ENCODE measurements around the gene RAI2. TPM values are rescaled to one million over a fixed set of nuclear protein-coding genes. Genes with fewer than 3 reads are reported as not detected.

The RAI2 gene
- total RNA-seq = 1 to 10 TPM; 1.7 to 4.8 TPM

DNA sequence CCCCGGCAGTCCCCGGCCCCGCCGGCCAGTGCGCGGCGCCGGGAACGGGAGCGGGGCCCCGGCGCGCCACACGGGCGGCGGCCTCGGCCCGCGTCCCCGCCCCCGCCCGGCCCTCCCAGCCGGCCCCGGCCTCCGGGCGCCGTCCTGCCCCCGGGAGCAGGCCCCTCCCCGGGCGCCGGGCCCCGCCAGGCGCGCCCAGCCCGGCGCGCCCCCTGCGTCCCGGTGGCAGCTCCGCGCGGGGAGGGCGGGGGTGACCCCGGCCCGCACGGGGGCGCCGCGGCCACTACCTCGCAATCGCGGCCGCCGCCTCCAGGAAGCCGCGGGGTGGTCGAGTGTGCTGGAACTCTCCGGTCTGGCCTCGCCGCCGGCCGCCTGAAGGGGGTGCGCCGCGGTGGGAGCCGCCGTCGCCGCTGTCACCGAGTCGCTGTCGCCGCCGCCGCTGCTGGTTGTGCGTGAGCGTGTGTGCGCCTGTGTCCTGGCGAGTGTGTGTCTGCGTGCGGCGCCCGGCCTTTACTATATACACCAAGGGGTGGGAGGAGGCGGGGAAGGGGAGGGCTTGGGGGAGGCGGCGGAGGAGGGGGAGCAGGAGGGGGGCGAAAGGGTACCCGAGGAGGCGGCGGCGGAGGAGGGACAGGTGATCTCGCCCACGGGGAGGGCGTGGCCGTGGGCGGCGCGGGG is at the start of gene RAI2:
Gene RAI2 (minus strand): TSS at position 488 of the 678 bp plus-strand sequence. CDS start 59,288 bp downstream, outside the sequence.
- Histone ChIP-seq H3K4me1 (no peaks in the 10 kb centered on the region), H3K36me3 (no peaks in the 10 kb centered on the region), H3K27me3 (peaks cover 4% of the 10 kb centered on the region), H3K9me3 (no peaks in the 10 kb centered on the region), H3K4me3 (peak within 1 kb of the TSS; percentile 31), H3K9ac (ENCODE audit: low read depth in 2 of 2, low read length in 2 of 2) (peak within 1 kb of the TSS in 1 of 2 donors; percentile 43), H3K27ac (no peak within 1 kb of the TSS)
- DNase-seq = no peak
- intact Hi-C loops (cut with DNase I) = no loop called here
- TF ChIP-seq, protein P1, sequence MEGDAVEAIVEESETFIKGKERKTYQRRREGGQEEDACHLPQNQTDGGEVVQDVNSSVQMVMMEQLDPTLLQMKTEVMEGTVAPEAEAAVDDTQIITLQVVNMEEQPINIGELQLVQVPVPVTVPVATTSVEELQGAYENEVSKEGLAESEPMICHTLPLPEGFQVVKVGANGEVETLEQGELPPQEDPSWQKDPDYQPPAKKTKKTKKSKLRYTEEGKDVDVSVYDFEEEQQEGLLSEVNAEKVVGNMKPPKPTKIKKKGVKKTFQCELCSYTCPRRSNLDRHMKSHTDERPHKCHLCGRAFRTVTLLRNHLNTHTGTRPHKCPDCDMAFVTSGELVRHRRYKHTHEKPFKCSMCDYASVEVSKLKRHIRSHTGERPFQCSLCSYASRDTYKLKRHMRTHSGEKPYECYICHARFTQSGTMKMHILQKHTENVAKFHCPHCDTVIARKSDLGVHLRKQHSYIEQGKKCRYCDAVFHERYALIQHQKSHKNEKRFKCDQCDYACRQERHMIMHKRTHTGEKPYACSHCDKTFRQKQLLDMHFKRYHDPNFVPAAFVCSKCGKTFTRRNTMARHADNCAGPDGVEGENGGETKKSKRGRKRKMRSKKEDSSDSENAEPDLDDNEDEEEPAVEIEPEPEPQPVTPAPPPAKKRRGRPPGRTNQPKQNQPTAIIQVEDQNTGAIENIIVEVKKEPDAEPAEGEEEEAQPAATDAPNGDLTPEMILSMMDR (IDR thresholded peaks at IDR 0.05) = no peak

DNA sequence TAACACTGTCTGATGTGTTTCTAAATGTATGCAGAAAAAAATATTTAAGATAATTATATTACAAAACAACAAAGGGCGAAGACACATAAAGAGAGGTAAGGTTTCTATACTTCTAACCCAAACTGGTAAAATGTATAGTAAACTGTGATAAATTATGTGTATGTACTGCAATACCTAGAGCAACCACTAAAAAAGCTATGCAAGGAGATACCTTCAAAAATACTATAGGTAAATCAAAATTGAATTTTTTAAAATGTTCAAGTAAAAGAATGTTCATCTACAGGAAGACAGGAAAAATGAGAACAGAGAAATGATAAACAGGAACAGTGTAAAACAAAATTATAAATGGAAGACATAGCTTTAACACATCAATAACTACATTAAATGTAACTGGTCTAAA is 27.3 kb upstream of the RAI2 start:
- TF ChIP-seq, protein P1 (IDR thresholded peaks at IDR 0.05) = no peak
- Histone ChIP-seq H3K36me3 (no peaks in the 10 kb centered on the region), H3K27me3 (no peaks in the 10 kb centered on the region), H3K9ac (ENCODE audit: low read depth in 2 of 2, low read length in 2 of 2) (no peak overlapping the region), H3K9me3 (no peaks in the 10 kb centered on the region), H3K4me1 (no peaks in the 10 kb centered on the region), H3K27ac (no peak overlapping the region), H3K4me3 (no peak overlapping the region)
- DNase-seq = no peak
- intact Hi-C loops (cut with DNase I) = no loop called here

DNA sequence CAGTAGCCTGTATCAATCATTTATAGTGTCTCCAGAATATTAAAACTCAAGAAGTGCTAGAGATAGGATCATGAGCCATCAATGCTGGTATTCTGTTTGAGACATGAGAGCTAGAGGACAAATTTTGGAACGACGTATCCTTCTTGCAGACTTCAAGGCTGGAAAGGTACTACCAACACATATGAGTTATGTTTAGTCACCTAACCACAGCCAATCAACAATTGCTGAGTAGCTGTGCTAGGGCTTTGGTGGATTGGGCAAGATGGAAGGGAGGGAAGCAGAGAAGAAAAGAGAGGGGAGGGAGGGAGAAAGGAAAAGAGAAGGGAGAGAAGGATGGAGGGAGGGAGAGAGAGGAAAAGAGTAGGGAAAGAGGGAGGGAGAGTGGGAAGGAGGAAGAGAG is 21.6 kb upstream of the RAI2 start:
- Histone ChIP-seq H3K36me3 (no peaks in the 10 kb centered on the region), H3K27ac (no peak overlapping the region), H3K4me3 (no peak overlapping the region), H3K27me3 (no peaks in the 10 kb centered on the region), H3K9ac (ENCODE audit: low read depth in 2 of 2, low read length in 2 of 2) (no peak overlapping the region), H3K9me3 (no peaks in the 10 kb centered on the region), H3K4me1 (no peaks in the 10 kb centered on the region)
- no peak for DNase-seq
- TF ChIP-seq, protein P1 (IDR thresholded peaks at IDR 0.05) = no peak
- intact Hi-C loops (cut with DNase I) = no loop called here

- DNase-seq = no peak
- no peak overlapping the region for H3K27ac ChIP-seq
- H3K36me3 ChIP-seq = no peaks in the 10 kb centered on the region
- H3K4me3 ChIP-seq = no peak overlapping the region
- TF ChIP-seq, protein P1 (IDR thresholded peaks at IDR 0.05) = no peak
- intact Hi-C loops (cut with DNase I) = no loop called here
- H3K27me3 ChIP-seq = no peaks in the 10 kb centered on the region
- no peak overlapping the region for H3K9ac ChIP-seq (ENCODE audit: low read depth in 2 of 2, low read length in 2 of 2)
- H3K9me3 ChIP-seq = no peaks in the 10 kb centered on the region
- H3K4me1 ChIP-seq = no peaks in the 10 kb centered on the region
These were observed 17.1 kb upstream of the RAI2 start for GRCh38 chrX:17878028-17878670.

DNA sequence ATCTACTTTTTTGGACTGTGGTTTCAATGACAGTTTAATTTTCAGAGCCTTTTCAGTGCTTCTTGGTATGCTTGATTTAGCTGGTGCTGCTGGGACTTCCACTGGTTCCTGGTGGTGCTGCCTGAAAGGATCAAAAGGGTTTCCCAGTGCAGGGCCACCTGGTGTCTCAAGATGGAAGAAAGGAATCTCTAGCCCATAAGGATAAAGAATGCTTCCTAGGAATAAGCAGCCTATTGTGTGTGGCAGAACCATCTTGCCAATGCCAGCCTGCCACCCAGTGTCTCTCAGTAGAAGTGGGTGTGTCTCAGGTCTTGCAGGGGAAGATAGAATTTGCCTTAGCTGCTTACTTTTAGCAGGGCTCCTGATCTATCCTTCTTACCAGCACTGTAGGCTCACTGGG is 15.0 kb upstream of the RAI2 start:
- no peaks in the 10 kb centered on the region for H3K36me3 ChIP-seq
- TF ChIP-seq, protein P1 (IDR thresholded peaks at IDR 0.05) = no peak
- no peaks in the 10 kb centered on the region for H3K9me3 ChIP-seq
- H3K4me3 ChIP-seq = no peak overlapping the region
- DNase-seq = no peak
- intact Hi-C loops (cut with DNase I) = no loop called here
- H3K4me1 ChIP-seq = no peaks in the 10 kb centered on the region
- H3K27ac ChIP-seq = no peak overlapping the region
- no peak overlapping the region for H3K9ac ChIP-seq (ENCODE audit: low read depth in 2 of 2, low read length in 2 of 2)
- H3K27me3 ChIP-seq = no peaks in the 10 kb centered on the region

Measured in colonic mucosa (tissue), 4 donors.